ENCODE measurements around the gene FERMT1.

DNA sequence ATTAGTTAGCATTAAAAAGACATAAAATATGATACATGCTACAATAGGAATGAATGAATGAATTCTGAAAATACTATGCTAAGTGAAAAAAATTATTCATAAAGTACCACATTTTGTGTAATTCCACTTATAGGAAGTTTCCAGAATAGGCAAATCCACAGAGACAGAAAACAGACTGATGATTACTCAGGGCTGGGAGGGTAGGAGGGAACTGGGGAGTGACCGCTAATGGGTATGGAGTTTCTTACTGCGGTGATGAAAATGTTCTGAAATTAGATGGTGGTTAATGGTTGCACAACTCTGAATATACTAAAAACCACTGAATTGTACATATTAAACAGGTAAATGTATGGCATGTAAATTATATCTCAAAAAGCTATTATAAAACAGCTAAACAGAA is 22.6 kb downstream of the FERMT1 start:
- TF ChIP-seq, protein P1, sequence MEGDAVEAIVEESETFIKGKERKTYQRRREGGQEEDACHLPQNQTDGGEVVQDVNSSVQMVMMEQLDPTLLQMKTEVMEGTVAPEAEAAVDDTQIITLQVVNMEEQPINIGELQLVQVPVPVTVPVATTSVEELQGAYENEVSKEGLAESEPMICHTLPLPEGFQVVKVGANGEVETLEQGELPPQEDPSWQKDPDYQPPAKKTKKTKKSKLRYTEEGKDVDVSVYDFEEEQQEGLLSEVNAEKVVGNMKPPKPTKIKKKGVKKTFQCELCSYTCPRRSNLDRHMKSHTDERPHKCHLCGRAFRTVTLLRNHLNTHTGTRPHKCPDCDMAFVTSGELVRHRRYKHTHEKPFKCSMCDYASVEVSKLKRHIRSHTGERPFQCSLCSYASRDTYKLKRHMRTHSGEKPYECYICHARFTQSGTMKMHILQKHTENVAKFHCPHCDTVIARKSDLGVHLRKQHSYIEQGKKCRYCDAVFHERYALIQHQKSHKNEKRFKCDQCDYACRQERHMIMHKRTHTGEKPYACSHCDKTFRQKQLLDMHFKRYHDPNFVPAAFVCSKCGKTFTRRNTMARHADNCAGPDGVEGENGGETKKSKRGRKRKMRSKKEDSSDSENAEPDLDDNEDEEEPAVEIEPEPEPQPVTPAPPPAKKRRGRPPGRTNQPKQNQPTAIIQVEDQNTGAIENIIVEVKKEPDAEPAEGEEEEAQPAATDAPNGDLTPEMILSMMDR (IDR thresholded peaks at IDR 0.05): no peak
- TF ChIP-seq POLR2A (IDR thresholded peaks at IDR 0.05): no peak

Measured in ovary (tissue), 3 donors.